GM12873 (cell line): Measurements from ENCODE around the gene GP9.

Experiments
- CTCF ChIP-seq: IDR thresholded peaks from 2 replicates; pipeline ENCODE4 v1.5.1; 2012; ENCODE audit warnings: low read depth, mild to moderate bottlenecking, moderate library complexity, low read length, control low read depth; ENCODE audit not compliant: insufficient read depth; ENCODE audit errors: missing control alignments

GP9 gene

GRCh38 chr3:129017484-129017899 lies 43.1 kb upstream of the GP9 start:
- TF ChIP-seq CTCF: no peak

GRCh38 chr3:129018271-129018670 lies 42.3 kb upstream of the GP9 start:
- TF ChIP-seq CTCF: no peak

GRCh38 chr3:129018751-129019150 lies 41.8 kb upstream of the GP9 start:
- no peak for TF ChIP-seq CTCF

- no peak for TF ChIP-seq CTCF
These were observed 41.3 kb upstream of the GP9 start for GRCh38 chr3:129019266-129019665.

- no peak for TF ChIP-seq CTCF
These were observed 39.9 kb upstream of the GP9 start for GRCh38 chr3:129020691-129021090.

- no peak for TF ChIP-seq CTCF
These were observed 39.4 kb upstream of the GP9 start for GRCh38 chr3:129021140-129021551.

- TF ChIP-seq CTCF: no peak
These were observed 38.2 kb upstream of the GP9 start for GRCh38 chr3:129022114-129023007.
